Panc1 (cell line): ENCODE data around the gene CCHCR1. TPM values are rescaled to one million over a fixed set of nuclear protein-coding genes. Genes with fewer than 3 reads are reported as not detected.
"Not testable (repeated sequence)": the region's sequence is repeated elsewhere in the genome, so short reads cannot be mapped to it uniquely, and the experiment has no call there.

Experiments used
- ATAC-seq: fragments of 200-7000 bp; cut with Tn5 transposase; 2 replicates; pipeline ENCODE4 v1.9.1; 2020; ENCODE audit warnings: mild to moderate bottlenecking, moderate library complexity
- BruUV-seq: library from RNA; stranded (reverse); fragments of 400-500 nt; replicated peaks from 2 replicates; lab custom pipeline; 2021; lab: Mats Ljungman, UMichigan
- CTCF ChIA-PET: fragments of 300-600 bp; sonication (Branson Sonifier 250); formaldehyde crosslinking; loops from one replicate; lab custom pipeline; 2022; ENCODE audit warnings: antibody characterized with exemption; lab: Charles Lee
- POLR2A ChIA-PET: fragments of 300-600 bp; sonication (Branson Sonifier 250); formaldehyde crosslinking; loops from one replicate; lab custom pipeline; 2022; ENCODE audit warnings: antibody characterized with exemption; lab: Charles Lee
- DNase-seq: peaks from one replicate; pipeline ENCODE4 v3.0.0-alpha.2; 2010; ENCODE audit warnings: low read depth, low spot score
- H3K27ac ChIP-seq: 2 replicates; pipeline ENCODE4 v1.5.1; 2011; ENCODE audit warnings: mild to moderate bottlenecking, low read length, inconsistent platforms
- H3K27me3 ChIP-seq: fragments of 200-500 bp; sonication (Bioruptor generic); 2 replicates; pipeline ENCODE4 v1.6.0; 2014; ENCODE audit warnings: low read length, inconsistent platforms; ENCODE audit not compliant: control insufficient read depth, insufficient read depth
- H3K36me3 ChIP-seq: fragments of 200-500 bp; sonication (Bioruptor generic); 2 replicates; pipeline ENCODE4 v1.5.1; 2014; ENCODE audit warnings: inconsistent platforms, mild to moderate bottlenecking, low read length, moderate library complexity; ENCODE audit not compliant: control insufficient read depth, insufficient read depth
- H3K4me1 ChIP-seq: 2 replicates; pipeline ENCODE4 v1.5.1; 2011; ENCODE audit warnings: inconsistent platforms, mild to moderate bottlenecking, low read length, moderate library complexity; ENCODE audit not compliant: control insufficient read depth, insufficient read depth
- H3K4me3 ChIP-seq, 2 experiments: 2 replicates each; pipeline ENCODE4 v1.5.1; 2011 to 2012; ENCODE audit warnings: low read depth in 2 of 2, low read length in 2 of 2, mild to moderate bottlenecking in 2 of 2, inconsistent platforms in 1 of 2, moderate library complexity in 1 of 2
- H3K9me3 ChIP-seq: fragments of 200-500 bp; sonication (Bioruptor generic); 2 replicates; pipeline ENCODE4 v1.5.1; 2014; ENCODE audit warnings: low read depth, mild to moderate bottlenecking, inconsistent platforms, low read length, moderate library complexity; ENCODE audit not compliant: control insufficient read depth, insufficient read depth
- CTCF ChIP-seq: fragments of 450-650 bp; IDR thresholded peaks from 2 replicates; pipeline ENCODE4 v1.5.1; 2017; ENCODE audit warnings: mild to moderate bottlenecking
- POLR2AphosphoS5 ChIP-seq: IDR thresholded peaks from 2 replicates; pipeline ENCODE4 v1.6.1; 2012; ENCODE audit warnings: mild to moderate bottlenecking, low read depth, low read length, moderate library complexity
- SIN3A ChIP-seq: IDR thresholded peaks from 2 replicates; pipeline ENCODE4 v1.6.1; 2012; ENCODE audit warnings: low read depth, mild to moderate bottlenecking, low read length, moderate library complexity, borderline replicate concordance; ENCODE audit not compliant: insufficient read depth
- TCF7L2 ChIP-seq: IDR thresholded peaks from 2 replicates; pipeline ENCODE4 v1.6.1; 2011; ENCODE audit warnings: mild to moderate bottlenecking, low read depth, low read length, inconsistent platforms
- in situ Hi-C: cut with HindIII; loops from 2 replicates; pipeline ENCODE4 v1.10.0; 2016; ENCODE audit warnings: low sequenced_read_pairs, low pct_unique_long_range_greater_than_20kb
- intact Hi-C: fragments of 100-400 bp; cut with micrococcal nuclease; formaldehyde crosslinking; loops from one replicate; pipeline ENCODE4 v1.10.0; 2022; ENCODE audit not compliant: unreplicated experiment
- total RNA-seq: library from RNA; stranded (reverse); gene quantifications from one replicate; pipeline ENCODE4 v1.2.1, GENCODE V29; 2021; ENCODE audit not compliant: unreplicated experiment

Gene CCHCR1
- total RNA-seq, 1 experiment from 2014 or later: 37.1 TPM

GRCh38 chr6:31196251-31197022 lies 38.8 kb upstream of the CCHCR1 start:
- H3K9me3 ChIP-seq, H3K36me3 ChIP-seq, DNase-seq, ATAC-seq, H3K27me3 ChIP-seq, H3K4me1 ChIP-seq, in situ Hi-C loops, POLR2A ChIA-PET, BruUV-seq: not testable (repeated sequence)
- CTCF ChIA-PET: interaction anchor here (0.5 to 1.2 kb wide), 3 partner anchors 59 to 178 kb away, joined by 3 to 8 read pairs (median 3); no protein-coding TSS in a partner anchor
- intact Hi-C loops: loop anchor here (2.0 kb wide), 1 partner anchor 170 kb away; no protein-coding TSS in a partner anchor
- peak overlapping the region; percentile 88 for H3K27ac ChIP-seq
- peak overlapping the region; percentile 79 to 86 for H3K4me3 ChIP-seq

- in situ Hi-C loops, H3K4me1 ChIP-seq, BruUV-seq, POLR2A ChIA-PET, H3K27me3 ChIP-seq, H3K4me3 ChIP-seq, intact Hi-C loops, H3K27ac ChIP-seq, H3K36me3 ChIP-seq, H3K9me3 ChIP-seq, DNase-seq, ATAC-seq: not testable (repeated sequence)
- CTCF ChIA-PET: interaction anchor here (0.5 to 1.2 kb wide), 2 partner anchors 58 to 171 kb away, joined by 3 to 8 read pairs; no protein-coding TSS in a partner anchor
Observed at GRCh38 chr6:31195308-31195979, 37.8 kb upstream of the CCHCR1 start.

GRCh38 chr6:31194061-31194834 lies 36.6 kb upstream of the CCHCR1 start:
- Histone ChIP-seq H3K27me3 (no peaks in the 10 kb centered on the region), H3K9me3 (no peaks in the 10 kb centered on the region), H3K4me3 (no peak overlapping the region), H3K27ac (no peak overlapping the region; the same call in 1 of the 2 replicates), H3K4me1 (peaks cover 3% of the 10 kb centered on the region), H3K36me3 (no peaks in the 10 kb centered on the region)
- no TSS peak for BruUV-seq
- POLR2A ChIA-PET: interaction anchor here (0.5 kb wide), 1 partner anchor 453 kb away, joined by 3 read pairs; no protein-coding TSS in a partner anchor
- ATAC-seq: no peak
- TF ChIP-seq CTCF (no peak), POLR2AphosphoS5 (no peak), SIN3A (no peak), TCF7L2 (no peak)
- no peak for DNase-seq
- CTCF ChIA-PET: interaction anchor here (0.6 kb wide), 1 partner anchor 267 kb away, joined by 3 read pairs; no protein-coding TSS in a partner anchor
- intact Hi-C loops: no loop called here
- in situ Hi-C loops: no loop called here
